Measurements from ENCODE around the gene MRFAP1L1.

Gene MRFAP1L1

GRCh38 chr4:6663596-6664393 is 45.9 kb downstream of the MRFAP1L1 start:
- Histone ChIP-seq H3K27me3 (ENCODE audit: insufficient read depth, low read length) (no peaks in the 10 kb centered on the region), H3K36me3 (ENCODE audit: insufficient read depth, low read length) (no peaks in the 10 kb centered on the region), H2AFZ (ENCODE audit: low read length) (no peak overlapping the region), H3K4me3 (ENCODE audit: low read depth, low read length, poor library complexity, severe bottlenecking) (no peak overlapping the region), H3F3A (ENCODE audit: insufficient read depth, low read length) (no peaks in the 10 kb centered on the region), H4K20me1 (ENCODE audit: insufficient read depth, low read length) (no peaks in the 10 kb centered on the region), H3K27ac (ENCODE audit: low read depth, low read length, poor library complexity, severe bottlenecking) (no peak overlapping the region), H3K9me2 (ENCODE audit: low read depth, low read length) (no peaks in the 10 kb centered on the region), H3K4me2 (ENCODE audit: low read length) (no peak overlapping the region), H3K4me1 (ENCODE audit: insufficient read depth, low read length, severe bottlenecking) (no peaks in the 10 kb centered on the region), H3K79me2 (ENCODE audit: insufficient read depth, low read length) (no peaks in the 10 kb centered on the region), H3K9me3 (ENCODE audit: low read length) (no peaks in the 10 kb centered on the region), H3K9ac (ENCODE audit: low read length) (no peak overlapping the region)
- TF ChIP-seq EZH2 (IDR thresholded peaks at IDR 0.05; ENCODE audit: borderline replicate concordance, low read length) (no peak), CTCF (IDR thresholded peaks at IDR 0.05; ENCODE audit: low read length) (no peak)

GRCh38 chr4:6662591-6662990 is 47.1 kb downstream of the MRFAP1L1 start:
- no peaks in the 10 kb centered on the region for H3K79me2 ChIP-seq (ENCODE audit: insufficient read depth, low read length)
- no peaks in the 10 kb centered on the region for H3K9me3 ChIP-seq (ENCODE audit: low read length)
- H3K4me3 ChIP-seq (ENCODE audit: low read depth, low read length, poor library complexity, severe bottlenecking): no peak overlapping the region
- no peak overlapping the region for H3K4me2 ChIP-seq (ENCODE audit: low read length)
- H3K27ac ChIP-seq (ENCODE audit: low read depth, low read length, poor library complexity, severe bottlenecking): no peak overlapping the region
- no peaks in the 10 kb centered on the region for H3F3A ChIP-seq (ENCODE audit: insufficient read depth, low read length)
- no peaks in the 10 kb centered on the region for H3K36me3 ChIP-seq (ENCODE audit: insufficient read depth, low read length)
- H3K9ac ChIP-seq (ENCODE audit: low read length): no peak overlapping the region
- no peaks in the 10 kb centered on the region for H3K4me1 ChIP-seq (ENCODE audit: insufficient read depth, low read length, severe bottlenecking)
- no peaks in the 10 kb centered on the region for H3K9me2 ChIP-seq (ENCODE audit: low read depth, low read length)
- no peak for TF ChIP-seq CTCF (IDR thresholded peaks at IDR 0.05; ENCODE audit: low read length)
- no peak for TF ChIP-seq EZH2 (IDR thresholded peaks at IDR 0.05; ENCODE audit: borderline replicate concordance, low read length)
- no peaks in the 10 kb centered on the region for H4K20me1 ChIP-seq (ENCODE audit: insufficient read depth, low read length)
- no peaks in the 10 kb centered on the region for H3K27me3 ChIP-seq (ENCODE audit: insufficient read depth, low read length)
- H2AFZ ChIP-seq (ENCODE audit: low read length): no peak overlapping the region

GRCh38 chr4:6660430-6660829 is 49.2 kb downstream of the MRFAP1L1 start:
- Histone ChIP-seq H3K9me3 (ENCODE audit: low read length) (no peaks in the 10 kb centered on the region), H3K4me1 (ENCODE audit: insufficient read depth, low read length, severe bottlenecking) (no peaks in the 10 kb centered on the region), H3K27ac (ENCODE audit: low read depth, low read length, poor library complexity, severe bottlenecking) (no peak overlapping the region), H3K4me2 (ENCODE audit: low read length) (no peak overlapping the region), H3K79me2 (ENCODE audit: insufficient read depth, low read length) (no peaks in the 10 kb centered on the region), H3K4me3 (ENCODE audit: low read depth, low read length, poor library complexity, severe bottlenecking) (no peak overlapping the region), H3K27me3 (ENCODE audit: insufficient read depth, low read length) (no peaks in the 10 kb centered on the region), H3F3A (ENCODE audit: insufficient read depth, low read length) (no peaks in the 10 kb centered on the region), H3K36me3 (ENCODE audit: insufficient read depth, low read length) (no peaks in the 10 kb centered on the region), H3K9me2 (ENCODE audit: low read depth, low read length) (no peaks in the 10 kb centered on the region), H4K20me1 (ENCODE audit: insufficient read depth, low read length) (no peaks in the 10 kb centered on the region), H2AFZ (ENCODE audit: low read length) (no peak overlapping the region), H3K9ac (ENCODE audit: low read length) (no peak overlapping the region)
- no peak for TF ChIP-seq CTCF (IDR thresholded peaks at IDR 0.05; ENCODE audit: low read length)
- no peak for TF ChIP-seq EZH2 (IDR thresholded peaks at IDR 0.05; ENCODE audit: borderline replicate concordance, low read length)

Data from OCI-LY1 (cell line).